ENCODE results near the gene CLEC2L. TPM values are rescaled to one million over a fixed set of nuclear protein-coding genes. Genes with fewer than 3 reads are reported as not detected.

Gene CLEC2L
- total RNA-seq, 1 experiment from 2014 or later, result not detected

DNA sequence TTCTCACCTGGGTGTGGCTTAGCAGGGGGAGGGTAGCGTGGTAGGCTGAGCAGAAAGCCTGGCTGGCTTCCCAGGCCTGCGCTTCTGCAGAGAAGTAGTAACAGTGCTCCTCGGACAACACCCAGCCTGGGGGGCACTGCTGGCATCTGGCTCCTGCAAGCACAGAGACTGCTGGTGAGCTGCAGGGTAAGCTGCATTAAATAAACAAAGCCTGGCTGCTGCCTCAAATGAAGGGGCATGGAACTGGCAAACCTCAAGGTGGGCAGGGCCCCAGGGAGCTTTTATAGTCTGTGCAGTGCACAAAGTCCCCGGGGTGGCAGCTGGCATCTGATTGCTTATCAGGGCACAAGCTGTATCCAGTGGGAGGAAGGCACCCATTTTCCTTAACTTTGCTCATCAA is 43.9 kb upstream of the CLEC2L start:
- no peak overlapping the region for H3K4me3 ChIP-seq
- H3K27ac ChIP-seq, result no peak overlapping the region
- H3K27me3 ChIP-seq (ENCODE audit: insufficient read depth, low read depth), result no peaks in the 10 kb centered on the region
- H3K36me3 ChIP-seq (ENCODE audit: low read depth), result no peaks in the 10 kb centered on the region
- H3K9me2 ChIP-seq (ENCODE audit: insufficient read depth), result no peaks in the 10 kb centered on the region
- H3K79me2 ChIP-seq (ENCODE audit: low read depth), result no peaks in the 10 kb centered on the region
- H3F3A ChIP-seq (ENCODE audit: insufficient read depth, low read depth), result no peaks in the 10 kb centered on the region
- H3K4me2 ChIP-seq, result no peak overlapping the region
- no peaks in the 10 kb centered on the region for H3K9me3 ChIP-seq (ENCODE audit: insufficient read depth, low read depth)
- no TSS peak for BruUV-seq (replicated peaks)
- intact Hi-C loops (cut with micrococcal nuclease; ENCODE audit: unreplicated experiment), result no loop called here
- H3K4me1 ChIP-seq (replicated peaks; ENCODE audit: insufficient read depth), result no peaks in the 10 kb centered on the region
- TF ChIP-seq EZH2 (IDR thresholded peaks at IDR 0.05; ENCODE audit: low read depth), result no peak
- TF ChIP-seq, protein P1, sequence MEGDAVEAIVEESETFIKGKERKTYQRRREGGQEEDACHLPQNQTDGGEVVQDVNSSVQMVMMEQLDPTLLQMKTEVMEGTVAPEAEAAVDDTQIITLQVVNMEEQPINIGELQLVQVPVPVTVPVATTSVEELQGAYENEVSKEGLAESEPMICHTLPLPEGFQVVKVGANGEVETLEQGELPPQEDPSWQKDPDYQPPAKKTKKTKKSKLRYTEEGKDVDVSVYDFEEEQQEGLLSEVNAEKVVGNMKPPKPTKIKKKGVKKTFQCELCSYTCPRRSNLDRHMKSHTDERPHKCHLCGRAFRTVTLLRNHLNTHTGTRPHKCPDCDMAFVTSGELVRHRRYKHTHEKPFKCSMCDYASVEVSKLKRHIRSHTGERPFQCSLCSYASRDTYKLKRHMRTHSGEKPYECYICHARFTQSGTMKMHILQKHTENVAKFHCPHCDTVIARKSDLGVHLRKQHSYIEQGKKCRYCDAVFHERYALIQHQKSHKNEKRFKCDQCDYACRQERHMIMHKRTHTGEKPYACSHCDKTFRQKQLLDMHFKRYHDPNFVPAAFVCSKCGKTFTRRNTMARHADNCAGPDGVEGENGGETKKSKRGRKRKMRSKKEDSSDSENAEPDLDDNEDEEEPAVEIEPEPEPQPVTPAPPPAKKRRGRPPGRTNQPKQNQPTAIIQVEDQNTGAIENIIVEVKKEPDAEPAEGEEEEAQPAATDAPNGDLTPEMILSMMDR (conservative IDR thresholded peaks at IDR 0.05), result no peak
- no peaks in the 10 kb centered on the region for H4K20me1 ChIP-seq (ENCODE audit: insufficient read depth)
- CTCF ChIA-PET, result interaction anchor here (0.6 kb wide), 1 partner anchor 346 kb away, joined by 3 read pairs; no protein-coding TSS in a partner anchor
- no peak for DNase-seq
- POLR2A ChIA-PET (ENCODE audit: unreplicated experiment), result no interaction called here
- no peak overlapping the region for H2AFZ ChIP-seq

DNA sequence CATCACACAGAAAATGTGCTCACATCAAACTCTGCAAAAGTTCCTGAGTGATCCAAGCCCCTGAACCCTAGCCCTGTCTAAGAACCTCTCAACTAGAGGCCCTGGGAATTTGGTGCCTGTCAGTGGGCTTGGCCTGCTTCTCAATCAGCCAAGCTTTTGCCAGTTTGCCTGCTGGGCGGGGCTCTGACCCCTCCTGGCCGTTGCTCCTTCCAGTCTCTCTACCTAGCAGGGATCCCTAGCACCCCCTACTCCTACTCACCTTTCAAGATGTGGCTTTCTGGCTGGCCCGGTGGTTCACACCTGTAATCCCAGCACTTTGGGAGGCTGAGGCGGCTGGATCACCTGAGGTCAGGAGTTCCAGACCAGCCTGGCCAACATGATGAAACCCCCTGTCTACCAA is 42.1 kb upstream of the CLEC2L start:
- no peaks in the 10 kb centered on the region for H3K79me2 ChIP-seq (ENCODE audit: low read depth)
- H4K20me1 ChIP-seq (ENCODE audit: insufficient read depth), result no peaks in the 10 kb centered on the region
- intact Hi-C loops (cut with micrococcal nuclease; ENCODE audit: unreplicated experiment), result no loop called here
- H3K9me2 ChIP-seq (ENCODE audit: insufficient read depth), result no peaks in the 10 kb centered on the region
- H3K36me3 ChIP-seq (ENCODE audit: low read depth), result no peaks in the 10 kb centered on the region
- no peaks in the 10 kb centered on the region for H3K9me3 ChIP-seq (ENCODE audit: insufficient read depth, low read depth)
- CTCF ChIA-PET, result no interaction called here
- no peak overlapping the region for H3K4me3 ChIP-seq
- H3K27ac ChIP-seq, result no peak overlapping the region
- H3K4me1 ChIP-seq (replicated peaks; ENCODE audit: insufficient read depth), result no peaks in the 10 kb centered on the region
- no peak overlapping the region for H2AFZ ChIP-seq
- H3F3A ChIP-seq (ENCODE audit: insufficient read depth, low read depth), result no peaks in the 10 kb centered on the region
- no TSS peak for BruUV-seq (replicated peaks)
- no peak for DNase-seq
- H3K27me3 ChIP-seq (ENCODE audit: insufficient read depth, low read depth), result no peaks in the 10 kb centered on the region
- TF ChIP-seq, protein P1 (conservative IDR thresholded peaks at IDR 0.05), result no peak
- TF ChIP-seq EZH2 (IDR thresholded peaks at IDR 0.05; ENCODE audit: low read depth), result no peak
- POLR2A ChIA-PET (ENCODE audit: unreplicated experiment), result no interaction called here
- H3K4me2 ChIP-seq, result no peak overlapping the region

DNA sequence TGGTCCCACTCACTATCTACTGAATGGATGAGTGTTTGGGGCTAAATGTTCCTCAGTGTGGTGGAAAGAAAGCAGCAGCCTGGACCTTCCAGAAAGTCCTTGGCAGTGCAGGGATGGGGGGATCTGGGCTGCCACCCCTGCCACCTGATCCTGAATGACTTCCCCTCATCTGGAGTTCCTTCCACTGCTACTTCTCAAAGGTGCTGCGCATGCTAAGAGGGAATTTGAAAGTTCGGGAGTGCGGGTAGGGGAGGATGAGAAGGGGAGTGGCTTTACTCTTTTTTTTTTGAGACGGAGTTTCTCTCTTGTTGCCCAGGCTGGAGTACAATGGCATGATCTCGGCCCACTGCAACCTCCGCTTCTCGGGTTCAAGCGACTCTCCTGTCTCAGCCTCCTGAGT is 41.4 kb upstream of the CLEC2L start:
- Histone ChIP-seq H3K36me3 (ENCODE audit: low read depth) (no peaks in the 10 kb centered on the region), H3F3A (ENCODE audit: insufficient read depth, low read depth) (no peaks in the 10 kb centered on the region), H4K20me1 (ENCODE audit: insufficient read depth) (no peaks in the 10 kb centered on the region), H2AFZ (no peak overlapping the region), H3K9me2 (ENCODE audit: insufficient read depth) (no peaks in the 10 kb centered on the region), H3K79me2 (ENCODE audit: low read depth) (no peaks in the 10 kb centered on the region), H3K4me1 (replicated peaks; ENCODE audit: insufficient read depth) (no peaks in the 10 kb centered on the region), H3K27ac (no peak overlapping the region), H3K4me2 (no peak overlapping the region), H3K27me3 (ENCODE audit: insufficient read depth, low read depth) (no peaks in the 10 kb centered on the region), H3K4me3 (no peak overlapping the region), H3K9me3 (ENCODE audit: insufficient read depth, low read depth) (no peaks in the 10 kb centered on the region)
- ChIA-PET CTCF (no interaction called here), POLR2A (ENCODE audit: unreplicated experiment) (no interaction called here)
- intact Hi-C loops (cut with micrococcal nuclease; ENCODE audit: unreplicated experiment), result no loop called here
- no peak for TF ChIP-seq EZH2 (IDR thresholded peaks at IDR 0.05; ENCODE audit: low read depth)
- TF ChIP-seq, protein P1 (conservative IDR thresholded peaks at IDR 0.05), result no peak
- no peak for DNase-seq
- BruUV-seq (replicated peaks), result no TSS peak

Measured in PC-9 (cell line).